Lower leg skin (tissue), 4 donors: ENCODE data around the gene SGMS2. TPM values are rescaled to one million over a fixed set of nuclear protein-coding genes. Genes with fewer than 3 reads are reported as not detected.

Source experiments
- DNase-seq, 2 donors: peaks; one replicate each; pipeline ENCODE4 v3.0.0-alpha.2; 2019; ENCODE audit warnings: low spot score in 2 of 2
- H3K4me3 ChIP-seq: fragments of 200-600 bp; sonication (generic); 2 replicates; pipeline ENCODE4 v1.5.1; 2017; ENCODE audit warnings: mild to moderate bottlenecking, low read depth; ENCODE audit not compliant: poor library complexity, severe bottlenecking
- CTCF ChIP-seq, 3 donors: fragments of 450-650 bp; IDR thresholded peaks; one replicate each; pipeline ENCODE4 v1.5.1; 2016; ENCODE audit warnings: antibody characterized with exemption in 3 of 3, mild to moderate bottlenecking in 3 of 3, moderate library complexity in 2 of 3
- POLR2A ChIP-seq, 2 donors: fragments of 450-650 bp; IDR thresholded peaks; one replicate each; pipeline ENCODE4 v1.6.1; 2016 to 2017; ENCODE audit warnings: antibody characterized with exemption in 2 of 2, mild to moderate bottlenecking in 1 of 2, moderate library complexity in 1 of 2
- WGBS, 2 donors: methylation state at CpG; one replicate each; pipeline ENCODE4 v1.1.5; 2018; 5-methylcytosine and 5-hydroxymethylcytosine counted together
- intact Hi-C: fragments of 100-400 bp; cut with DNase I; formaldehyde crosslinking; loops from one replicate; pipeline ENCODE4 v1.15.0; 2023; ENCODE audit warnings: low total_unique reads
- total RNA-seq, 4 donors: library from RNA; depleted of rRNA; stranded (reverse); fragments of >200 nt; gene quantifications; one replicate each; pipeline ENCODE4 v1.1.0, GENCODE V29; 2016

The SGMS2 gene
- total RNA-seq, 4 donors from 2014 or later: 38.7 to 81.5 (median 55.9) TPM

- DNase-seq: no peak
- no peak overlapping the region for H3K4me3 ChIP-seq
- 41 to 65% methylated on average over 2 of the region's 2 CpGs for WGBS, 2 donors
- no peak for TF ChIP-seq POLR2A (IDR thresholded peaks at IDR 0.05)
- TF ChIP-seq CTCF (IDR thresholded peaks at IDR 0.05): no peak
- intact Hi-C loops: no loop called here
These were observed 63.5 kb downstream of the SGMS2 start for GRCh38 chr4:107888237-107888636.

GRCh38 chr4:107890779-107891178, 66.0 kb downstream of the SGMS2 start:
- DNase-seq: no peak
- 96 to 97% methylated on average over 2 of the region's 2 CpGs for WGBS, 2 donors
- intact Hi-C loops: no loop called here
- TF ChIP-seq POLR2A (IDR thresholded peaks at IDR 0.05): no peak
- no peak for TF ChIP-seq CTCF (IDR thresholded peaks at IDR 0.05)
- no peak overlapping the region for H3K4me3 ChIP-seq

- no peak overlapping the region for H3K4me3 ChIP-seq
- intact Hi-C loops: no loop called here
- no peak for DNase-seq
- no peak for TF ChIP-seq CTCF (IDR thresholded peaks at IDR 0.05)
- TF ChIP-seq POLR2A (IDR thresholded peaks at IDR 0.05): no peak
These were observed 66.6 kb downstream of the SGMS2 start for GRCh38 chr4:107891299-107891698.

- DNase-seq: no peak
- intact Hi-C loops: no loop called here
- 71 to 78% methylated on average over 4 of the region's 4 CpGs for WGBS, 2 donors
- TF ChIP-seq POLR2A (IDR thresholded peaks at IDR 0.05): no peak
- no peak overlapping the region for H3K4me3 ChIP-seq
These were observed 68.7 kb downstream of the SGMS2 start for GRCh38 chr4:107893171-107894137.

- H3K4me3 ChIP-seq: no peak overlapping the region
- intact Hi-C loops: no loop called here
- TF ChIP-seq POLR2A (IDR thresholded peaks at IDR 0.05): no peak
- TF ChIP-seq CTCF (IDR thresholded peaks at IDR 0.05): no peak
- DNase-seq: no peak
- 64 to 77% methylated on average over 6 of the region's 6 CpGs for WGBS, 2 donors
These were observed 69.4 kb downstream of the SGMS2 start for GRCh38 chr4:107894138-107894603.

- TF ChIP-seq CTCF (IDR thresholded peaks at IDR 0.05): no peak
- no peak for DNase-seq
- intact Hi-C loops: no loop called here
- 42 to 56% methylated on average over 2 of the region's 2 CpGs for WGBS, 2 donors
- no peak overlapping the region for H3K4me3 ChIP-seq
These were observed 71.5 kb downstream of the SGMS2 start for GRCh38 chr4:107896158-107896645.
